Neural progenitor cell (in vitro differentiated cells): ENCODE measurements around the gene PANK2.

Source experiments
- EZH2 ChIP-seq: fragments of 200-600 bp; sonication (generic); IDR thresholded peaks from 2 replicates; pipeline ENCODE4 v1.6.1; 2017; ENCODE audit warnings: antibody characterized with exemption, mild to moderate bottlenecking, moderate library complexity
- EZH2phosphoT487 ChIP-seq: fragments of 200-600 bp; sonication (generic); IDR thresholded peaks from 2 replicates; pipeline ENCODE4 v1.6.1; 2017; ENCODE audit warnings: antibody characterized with exemption
- TF ChIP-seq, protein P1 (sequence below): fragments of 200-600 bp; sonication (generic); IDR thresholded peaks from 2 replicates; pipeline ENCODE4 v1.5.1; 2017; ENCODE audit warnings: antibody characterized with exemption, mild to moderate bottlenecking

DNA sequence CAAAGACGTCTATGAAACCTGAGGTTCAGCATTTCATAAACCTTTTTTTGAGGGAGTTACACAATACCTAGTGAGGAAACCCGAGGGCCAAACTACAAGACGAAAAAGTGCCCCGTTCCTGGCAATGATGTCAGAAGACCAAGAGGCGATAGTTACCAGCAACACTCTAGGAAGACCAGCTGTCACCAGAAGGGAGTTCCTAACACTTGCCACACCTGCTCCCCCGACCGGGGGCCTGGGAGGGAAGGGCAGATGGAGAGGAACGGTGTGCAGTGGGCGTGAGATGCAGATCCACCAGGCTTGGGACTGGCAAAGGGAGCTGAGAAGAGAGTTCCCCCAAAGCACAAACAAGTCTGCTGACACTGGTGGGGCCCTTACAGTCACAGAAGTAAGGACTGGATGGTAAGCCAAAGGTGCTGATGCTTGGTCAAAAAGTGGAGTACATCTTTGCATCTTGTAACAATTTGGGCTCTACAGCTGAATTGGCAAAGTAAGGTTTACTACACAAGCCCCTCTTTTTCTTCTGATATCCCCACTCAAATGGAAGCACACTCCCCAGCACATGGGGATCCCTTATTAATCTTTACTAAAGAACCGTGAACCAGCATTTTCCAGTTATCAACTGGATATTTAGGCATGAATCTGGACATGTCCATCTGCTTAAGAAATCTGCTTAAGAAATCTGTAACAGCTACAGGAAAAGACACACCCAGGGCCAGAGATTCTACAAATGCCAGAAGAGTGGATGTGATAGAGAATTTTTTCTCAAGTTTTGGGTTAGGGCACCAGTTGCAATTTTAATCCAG, 38.5 kb downstream of the PANK2 start:
- TF ChIP-seq, protein P1, sequence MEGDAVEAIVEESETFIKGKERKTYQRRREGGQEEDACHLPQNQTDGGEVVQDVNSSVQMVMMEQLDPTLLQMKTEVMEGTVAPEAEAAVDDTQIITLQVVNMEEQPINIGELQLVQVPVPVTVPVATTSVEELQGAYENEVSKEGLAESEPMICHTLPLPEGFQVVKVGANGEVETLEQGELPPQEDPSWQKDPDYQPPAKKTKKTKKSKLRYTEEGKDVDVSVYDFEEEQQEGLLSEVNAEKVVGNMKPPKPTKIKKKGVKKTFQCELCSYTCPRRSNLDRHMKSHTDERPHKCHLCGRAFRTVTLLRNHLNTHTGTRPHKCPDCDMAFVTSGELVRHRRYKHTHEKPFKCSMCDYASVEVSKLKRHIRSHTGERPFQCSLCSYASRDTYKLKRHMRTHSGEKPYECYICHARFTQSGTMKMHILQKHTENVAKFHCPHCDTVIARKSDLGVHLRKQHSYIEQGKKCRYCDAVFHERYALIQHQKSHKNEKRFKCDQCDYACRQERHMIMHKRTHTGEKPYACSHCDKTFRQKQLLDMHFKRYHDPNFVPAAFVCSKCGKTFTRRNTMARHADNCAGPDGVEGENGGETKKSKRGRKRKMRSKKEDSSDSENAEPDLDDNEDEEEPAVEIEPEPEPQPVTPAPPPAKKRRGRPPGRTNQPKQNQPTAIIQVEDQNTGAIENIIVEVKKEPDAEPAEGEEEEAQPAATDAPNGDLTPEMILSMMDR, result no peak
- TF ChIP-seq EZH2, result no peak
- TF ChIP-seq EZH2phosphoT487, result no peak
